HG03442 (cell line): ENCODE data around the gene AP1G2.

Experiments
- ATAC-seq: cut with Tn5 transposase; IDR thresholded peaks from one replicate; pipeline ENCODE4 v1.9.1; 2021; ENCODE audit warnings: mild to moderate bottlenecking, moderate library complexity; ENCODE audit not compliant: unreplicated experiment

AP1G2 gene

DNA sequence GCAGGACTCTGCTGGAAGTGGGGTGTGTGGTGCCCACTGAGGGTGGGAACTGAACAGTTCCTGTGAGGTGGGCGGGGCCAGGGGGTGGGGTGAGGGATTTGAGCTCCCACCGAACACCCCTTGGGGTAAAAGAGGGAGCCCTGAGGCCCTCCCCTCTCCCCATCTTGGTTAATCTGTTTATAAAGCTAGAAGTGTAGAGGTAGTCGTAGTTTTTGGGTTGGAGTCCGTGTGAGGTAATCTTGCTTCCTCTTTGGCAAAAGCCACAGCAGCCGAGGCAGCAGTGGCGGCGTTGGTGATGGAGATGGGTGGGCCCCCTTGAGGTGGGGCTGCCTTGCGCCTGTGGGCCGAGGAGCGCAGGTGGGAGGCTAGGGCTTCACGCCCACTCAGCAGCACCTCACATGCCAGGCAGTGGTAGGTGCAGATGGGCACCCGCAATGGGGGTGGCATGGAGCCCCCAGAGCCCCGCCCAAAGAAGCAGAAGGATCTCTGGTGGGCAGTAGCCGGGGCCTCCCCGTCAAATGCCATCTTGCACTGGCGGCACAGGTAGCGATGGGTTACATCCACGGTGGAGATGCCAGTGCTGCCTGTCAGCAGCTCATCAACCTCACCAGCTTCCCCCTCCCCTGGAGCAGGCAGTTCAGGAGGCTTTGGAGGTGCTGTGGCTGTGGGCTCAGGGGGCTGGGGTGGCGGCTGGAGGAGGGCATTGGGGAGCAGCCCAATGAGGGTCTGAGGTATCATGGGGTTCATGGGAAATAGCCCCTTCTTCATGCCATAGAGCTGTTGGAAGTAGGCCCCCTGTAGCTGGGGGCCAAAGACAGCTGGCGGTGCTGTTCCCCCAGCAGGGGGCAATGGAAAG lies 45.6 kb downstream of the AP1G2 start:
- no peak for ATAC-seq

DNA sequence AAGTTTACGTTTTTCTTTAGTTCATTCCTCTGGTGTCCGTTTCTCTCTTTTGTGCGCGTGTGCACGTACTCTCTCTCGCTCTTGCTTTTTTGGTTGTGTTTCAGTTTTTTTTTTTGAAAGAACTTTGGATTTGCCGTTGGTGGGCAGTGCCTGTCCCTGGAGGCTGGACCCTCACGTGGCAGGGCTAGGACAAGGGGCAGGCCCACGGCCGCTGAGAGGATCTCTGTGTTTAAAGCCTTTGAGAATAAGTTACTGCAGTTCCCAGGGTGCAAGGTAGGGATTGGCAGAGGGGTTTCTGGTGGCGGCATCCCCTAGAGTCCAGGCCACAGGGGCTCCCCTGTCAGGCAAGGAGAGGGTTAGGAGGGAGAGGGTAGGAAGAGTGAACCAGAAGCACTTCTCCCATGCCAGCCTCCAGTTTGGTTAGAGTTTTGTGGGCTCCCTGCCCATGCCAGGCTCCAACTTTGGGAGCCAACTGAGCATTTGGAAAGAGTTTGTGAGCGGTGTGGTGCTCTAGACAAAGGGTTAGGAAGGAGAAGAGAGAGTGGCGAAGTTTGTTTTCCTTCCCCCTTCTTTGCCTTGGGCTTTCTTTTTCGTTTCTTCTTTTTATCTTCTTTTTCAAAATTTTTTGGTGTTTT lies 46.6 kb downstream of the AP1G2 start:
- ATAC-seq, result no peak

DNA sequence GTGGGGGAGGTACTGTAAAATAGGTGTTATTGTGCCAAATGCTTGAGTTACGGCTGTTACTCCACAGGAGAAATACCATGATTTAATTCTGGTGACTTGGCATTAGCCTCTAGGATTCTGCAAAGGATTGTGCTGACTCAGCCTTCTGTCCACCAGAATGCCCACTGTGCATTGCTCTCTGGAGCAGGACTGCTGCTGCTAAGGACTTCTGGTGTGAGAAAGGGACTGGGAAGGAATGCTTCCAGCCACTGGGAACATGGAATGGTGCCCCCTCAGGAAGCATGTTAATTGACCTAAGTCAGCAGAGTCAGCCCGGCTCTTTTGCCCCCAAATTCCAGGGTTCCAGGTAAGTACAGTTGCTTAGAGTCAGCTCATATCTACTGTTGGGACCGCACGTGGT lies 48.9 kb downstream of the AP1G2 start:
- no peak for ATAC-seq

DNA sequence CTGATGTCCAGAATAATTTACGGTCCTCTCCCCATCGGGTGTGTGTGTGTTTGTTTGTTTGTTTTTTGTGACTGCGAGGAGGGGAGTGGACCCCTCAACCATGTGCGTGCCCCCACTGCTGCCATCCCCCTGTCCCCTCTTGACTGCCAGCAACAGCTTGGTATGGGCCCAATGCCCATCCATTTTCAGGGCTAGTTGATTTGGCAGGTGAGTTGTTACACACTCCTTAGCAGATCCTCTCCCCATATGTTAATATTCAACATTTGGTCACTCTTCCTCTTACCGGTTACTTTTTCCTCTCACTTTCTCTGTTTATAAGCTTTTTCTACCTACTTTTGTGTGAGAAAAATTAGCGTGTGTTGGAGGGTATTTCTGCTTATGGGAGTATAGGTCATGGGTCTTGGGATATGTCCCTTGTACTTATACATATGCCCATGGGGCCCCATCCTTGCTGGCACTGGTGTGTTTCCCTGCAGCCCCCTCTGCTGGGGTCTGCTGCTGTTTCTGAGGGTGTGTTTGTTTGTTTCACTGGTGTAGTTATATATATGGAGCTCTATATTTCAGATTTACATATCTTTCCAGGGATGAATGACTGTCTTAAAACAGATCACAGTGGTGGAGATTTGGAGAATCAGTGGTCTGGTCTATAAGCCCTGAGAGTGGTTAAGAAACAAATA lies 49.8 kb downstream of the AP1G2 start:
- no peak for ATAC-seq

DNA sequence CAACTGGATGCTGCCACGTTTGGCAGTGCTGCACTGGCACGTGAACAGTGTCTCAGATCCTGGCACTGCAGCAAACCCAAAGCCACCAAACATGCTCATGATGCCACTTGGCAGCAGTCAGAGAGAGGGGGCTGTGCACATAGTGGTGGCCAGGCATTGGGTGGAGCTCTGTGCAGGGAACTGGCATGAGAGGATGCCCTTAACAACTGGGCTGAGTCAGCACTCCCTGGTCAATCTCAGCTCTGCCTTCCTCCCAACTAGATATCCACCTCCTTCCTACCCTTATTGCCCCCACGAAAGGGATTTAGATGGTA lies 53.0 kb downstream of the AP1G2 start:
- ATAC-seq, result no peak

DNA sequence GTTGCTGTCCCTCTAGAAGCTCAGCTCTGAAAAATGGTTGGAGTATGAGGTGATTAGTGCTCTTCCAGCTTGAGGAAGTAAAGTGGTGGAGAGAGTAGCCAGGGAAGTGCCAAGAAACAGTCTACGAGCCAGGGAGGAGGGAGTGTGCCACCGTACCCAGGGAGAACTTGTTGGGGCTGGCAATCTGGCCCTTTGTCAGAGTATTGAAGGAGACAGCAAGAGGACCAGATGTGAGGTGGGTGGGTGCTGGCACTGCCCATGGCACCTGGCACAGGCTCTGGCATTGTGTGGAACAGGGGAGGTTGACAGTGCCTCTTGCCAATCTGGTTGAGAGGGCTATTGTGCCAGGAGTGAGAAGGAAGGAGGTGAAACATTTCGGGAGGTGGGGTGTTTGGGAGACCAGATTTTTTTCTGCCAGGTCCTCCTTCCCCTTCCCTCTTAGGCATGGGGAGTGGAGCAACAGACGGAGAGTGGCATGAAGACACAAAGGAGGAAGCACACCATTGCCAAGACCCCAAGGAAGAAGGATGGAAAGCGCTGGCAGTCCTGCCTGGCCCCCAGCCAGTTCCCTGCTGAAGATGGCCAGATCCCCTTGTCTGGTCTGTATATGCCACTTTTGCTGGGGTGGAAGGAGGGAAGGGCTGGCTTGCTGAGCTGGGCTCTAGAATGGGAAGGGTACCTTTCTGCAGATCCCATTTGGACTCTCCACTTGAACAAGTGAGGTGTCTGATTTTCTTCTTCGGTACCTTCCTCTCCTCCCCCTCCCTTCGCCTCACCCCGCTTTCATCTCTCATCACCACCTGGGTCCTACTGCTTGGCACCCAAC lies 53.6 kb downstream of the AP1G2 start:
- ATAC-seq, result no peak

DNA sequence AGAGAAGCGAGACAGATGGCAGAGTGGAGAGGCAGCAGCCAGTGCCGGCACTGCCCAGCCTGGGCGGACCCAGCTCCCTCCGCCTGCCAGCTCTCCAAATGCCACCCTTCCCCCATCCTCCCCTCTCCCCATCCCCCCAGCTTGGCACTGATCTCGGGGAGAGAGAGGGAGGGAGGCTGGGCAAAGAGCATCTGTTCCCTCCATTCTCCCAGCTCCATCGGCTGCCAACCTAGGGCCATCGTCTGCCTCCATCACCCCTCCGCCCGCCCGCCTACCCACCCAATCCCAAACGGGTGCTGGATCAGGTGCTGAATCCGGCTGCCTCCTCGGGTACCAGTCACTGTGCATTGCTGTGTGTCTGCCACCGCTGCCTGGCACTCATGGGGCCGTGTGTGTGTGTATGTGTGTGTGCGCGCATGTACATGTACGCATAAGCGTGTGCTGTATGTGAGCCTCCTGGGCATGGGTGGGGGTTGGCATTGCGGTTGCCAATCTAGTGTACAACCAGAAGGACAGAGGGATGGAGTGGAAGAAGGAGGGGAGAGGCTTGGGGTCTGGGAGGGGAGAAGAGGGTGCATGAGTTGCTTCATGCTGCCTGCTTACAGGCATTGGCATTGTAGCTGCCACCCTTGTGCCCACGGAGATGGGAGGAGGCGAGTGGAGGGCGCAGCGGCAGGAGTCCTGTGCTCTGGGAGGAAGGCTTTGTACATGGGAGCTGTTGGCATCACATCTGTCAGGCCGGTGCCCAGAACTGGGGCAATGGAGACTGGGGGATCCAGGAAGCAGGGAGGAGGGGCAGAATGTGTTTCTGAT lies 54.4 kb downstream of the AP1G2 start:
- ATAC-seq, result no peak

DNA sequence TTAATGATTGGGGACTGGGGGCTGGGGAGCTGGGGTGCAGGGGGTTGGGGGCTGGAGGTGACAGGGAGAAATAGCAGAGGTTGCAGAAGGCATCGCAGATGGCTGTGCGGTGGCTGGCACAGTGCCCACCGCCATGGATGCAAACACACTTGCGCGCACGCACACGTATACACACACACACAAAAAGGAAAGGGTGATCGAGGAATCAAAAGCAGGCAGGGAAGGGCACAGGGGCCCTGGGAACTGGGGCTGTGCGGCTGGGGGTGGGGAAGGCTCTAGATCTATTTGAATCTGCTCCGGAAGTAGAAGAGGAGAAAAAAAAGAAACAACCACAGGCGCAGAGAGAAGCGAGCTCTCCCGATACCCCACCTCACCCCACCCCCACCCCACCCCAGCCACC lies 55.4 kb downstream of the AP1G2 start:
- no peak for ATAC-seq
